Stimulated activated CD8-positive, alpha-beta memory T cell treated with anti-CD3 and anti-CD28 coated beads, Interleukin-7, amount 100 ng/mL, for 24 hours (primary cell): Measurements from ENCODE around the gene ANKLE2.
"Not testable (repeated sequence)": the region's sequence is repeated elsewhere in the genome, so short reads cannot be mapped to it uniquely, and the experiment has no call there.

Experiments used
- DNase-seq: peaks from one replicate; pipeline ENCODE4 v3.0.0-alpha.2; 2020; ENCODE audit warnings: low read depth

ANKLE2 gene

GRCh38 chr12:132776816-132777568 lies 15.4 kb upstream of the ANKLE2 start:
- no peak for DNase-seq

- not testable (repeated sequence) for DNase-seq
These were observed 14.6 kb upstream of the ANKLE2 start for GRCh38 chr12:132776230-132776625.

GRCh38 chr12:132775502-132776229 lies 14.0 kb upstream of the ANKLE2 start:
- no peak for DNase-seq

GRCh38 chr12:132774646-132775275 lies 13.1 kb upstream of the ANKLE2 start:
- DNase-seq, result no peak

GRCh38 chr12:132774159-132774558 lies 12.5 kb upstream of the ANKLE2 start:
- no peak for DNase-seq

GRCh38 chr12:132773077-132773955 lies 11.7 kb upstream of the ANKLE2 start:
- no peak for DNase-seq

GRCh38 chr12:132772606-132773005 lies 11.0 kb upstream of the ANKLE2 start:
- no peak for DNase-seq

GRCh38 chr12:132771126-132771838 lies 9.7 kb upstream of the ANKLE2 start:
- DNase-seq, result no peak

- DNase-seq, result no peak
These were observed 4.9 kb upstream of the ANKLE2 start for GRCh38 chr12:132766380-132767085.

GRCh38 chr12:132765361-132765760 lies 3.7 kb upstream of the ANKLE2 start:
- DNase-seq, result no peak

GRCh38 chr12:132764231-132764630 lies 2.6 kb upstream of the ANKLE2 start:
- no peak for DNase-seq

GRCh38 chr12:132761921-132762583 lies 420 bp upstream of the ANKLE2 start:
- DNase-seq, result peak; percentile 60

GRCh38 chr12:132759359-132759758 lies 2.3 kb downstream of the ANKLE2 start:
- no peak for DNase-seq

- not testable (repeated sequence) for DNase-seq
These were observed 2.8 kb downstream of the ANKLE2 start for GRCh38 chr12:132758825-132759224.

GRCh38 chr12:132754160-132754932 lies 7.3 kb downstream of the ANKLE2 start:
- no peak for DNase-seq

- DNase-seq, result not testable (repeated sequence)
These were observed 8.0 kb downstream of the ANKLE2 start for GRCh38 chr12:132753670-132754069.

GRCh38 chr12:132748319-132748718 lies 13.3 kb downstream of the ANKLE2 start:
- DNase-seq, result no peak

- no peak for DNase-seq
These were observed 13.7 kb downstream of the ANKLE2 start for GRCh38 chr12:132747896-132748295.

GRCh38 chr12:132747395-132747794 lies 14.2 kb downstream of the ANKLE2 start:
- no peak for DNase-seq
